ENCODE results near the gene SLC9A3. TPM values are rescaled to one million over a fixed set of nuclear protein-coding genes. Genes with fewer than 3 reads are reported as not detected.
"Not testable (repeated sequence)": the region's sequence is repeated elsewhere in the genome, so short reads cannot be mapped to it uniquely, and the experiment has no call there.

SLC9A3 gene
- polyA plus RNA-seq, 1 of the 3 experiments (the other 2 are of a cell fraction), result 1.9 TPM

DNA sequence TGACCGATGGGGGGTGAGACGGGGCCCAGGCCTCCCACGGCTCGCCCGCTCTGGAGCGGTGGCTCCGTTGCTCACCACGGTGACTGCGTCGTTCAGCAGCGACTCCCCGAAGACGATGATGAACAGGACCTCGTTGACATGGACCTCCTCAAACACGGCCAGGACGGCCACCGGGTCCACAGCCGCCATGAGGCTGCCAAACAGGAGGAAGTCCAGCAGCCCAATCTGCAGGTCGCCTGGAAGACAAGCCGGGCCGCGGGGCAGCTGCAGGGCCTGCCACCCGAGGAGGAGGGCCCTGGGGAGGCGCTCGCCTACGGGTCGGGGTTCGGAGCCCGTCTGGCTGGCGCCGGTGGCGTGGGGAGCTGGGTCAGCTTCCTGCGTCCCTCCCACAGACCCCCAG is 36.0 kb downstream of the SLC9A3 start:
- Histone ChIP-seq H3K9ac (no peak overlapping the region), H3K36me3 (replicated peaks in 1 of 2; ENCODE audit: control insufficient read depth in 1 of 2, insufficient read depth in 2 of 2, low read length in 1 of 2) (no peaks in the 10 kb centered on the region), H4K20me1 (ENCODE audit: insufficient read depth) (no peaks in the 10 kb centered on the region), H3K79me2 (ENCODE audit: insufficient read depth) (no peaks in the 10 kb centered on the region), H3K9me2 (no peaks in the 10 kb centered on the region), H3F3A (replicated peaks; ENCODE audit: insufficient read depth) (no peaks in the 10 kb centered on the region), H3K4me3 (ENCODE audit: low read depth in 2 of 2, low read length in 1 of 2) (no peak overlapping the region), H3K27me3 (ENCODE audit: insufficient read depth) (peaks cover 7% of the 10 kb centered on the region; the same call in 1 of the 2 replicates), H3K4me2 (no peak overlapping the region), H3K4me1 (ENCODE audit: control insufficient read depth in 1 of 2, insufficient read depth in 2 of 2, low read depth in 1 of 2, low read length in 1 of 2) (no peaks in the 10 kb centered on the region), H3K27ac (ENCODE audit: low read depth in 2 of 2, low read length in 1 of 2) (no peak overlapping the region), H3K9me3 (no peaks in the 10 kb centered on the region), H2AFZ (ENCODE audit: low read depth) (no peak overlapping the region)
- no peak for DNase-seq
- CTCF ChIA-PET, result no interaction called here
- POLR2A ChIA-PET, result no interaction called here
- TF ChIP-seq FOXJ3 (CRISPR knock-in tag; IDR thresholded peaks at IDR 0.05) (no peak), RCOR1 (IDR thresholded peaks at IDR 0.05; ENCODE audit: low read length) (no peak), SIN3A (IDR thresholded peaks at IDR 0.05; ENCODE audit: borderline replicate concordance, low read depth, low read length) (no peak), ELF1 (IDR thresholded peaks at IDR 0.05) (no peak), SMC3 (IDR thresholded peaks at IDR 0.05; ENCODE audit: low read depth, low read length) (no peak)
- TF ChIP-seq, protein P1, sequence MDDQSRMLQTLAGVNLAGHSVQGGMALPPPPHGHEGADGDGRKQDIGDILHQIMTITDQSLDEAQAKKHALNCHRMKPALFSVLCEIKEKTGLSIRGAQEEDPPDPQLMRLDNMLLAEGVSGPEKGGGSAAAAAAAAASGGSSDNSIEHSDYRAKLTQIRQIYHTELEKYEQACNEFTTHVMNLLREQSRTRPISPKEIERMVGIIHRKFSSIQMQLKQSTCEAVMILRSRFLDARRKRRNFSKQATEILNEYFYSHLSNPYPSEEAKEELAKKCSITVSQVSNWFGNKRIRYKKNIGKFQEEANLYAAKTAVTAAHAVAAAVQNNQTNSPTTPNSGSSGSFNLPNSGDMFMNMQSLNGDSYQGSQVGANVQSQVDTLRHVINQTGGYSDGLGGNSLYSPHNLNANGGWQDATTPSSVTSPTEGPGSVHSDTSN (IDR thresholded peaks at IDR 0.05), result no peak
- 70% methylated on average over 2 of the region's 33 CpGs for WGBS (ENCODE audit: low lambda C conversion rate)

DNA sequence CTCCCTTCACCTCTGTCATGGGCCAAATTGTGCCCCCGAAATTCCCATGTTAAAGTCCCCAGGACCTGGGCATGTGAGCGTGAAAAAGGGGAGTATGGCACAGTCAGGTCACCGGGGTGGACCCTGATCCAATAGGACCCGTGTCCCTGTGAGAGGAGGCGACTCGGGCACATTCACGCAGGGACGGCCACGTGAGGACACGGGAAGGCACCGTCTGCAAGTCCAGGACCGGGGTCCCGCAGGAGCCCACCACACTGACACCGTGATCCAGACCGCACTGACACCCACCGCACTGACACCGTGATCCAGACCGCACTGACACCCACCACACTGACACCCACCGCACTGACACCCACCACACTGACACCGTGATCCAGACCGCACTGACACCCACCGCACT is 37.7 kb downstream of the SLC9A3 start:
- H3K9me2 ChIP-seq; H2AFZ ChIP-seq (ENCODE audit: low read depth); H3K36me3 ChIP-seq (replicated peaks in 1 of 2; ENCODE audit: control insufficient read depth in 1 of 2, insufficient read depth in 2 of 2, low read length in 1 of 2); H3K27ac ChIP-seq (ENCODE audit: low read depth in 2 of 2, low read length in 1 of 2); H4K20me1 ChIP-seq (ENCODE audit: insufficient read depth); H3K4me3 ChIP-seq (ENCODE audit: low read depth in 2 of 2, low read length in 1 of 2); H3K4me1 ChIP-seq (ENCODE audit: control insufficient read depth in 1 of 2, insufficient read depth in 2 of 2, low read depth in 1 of 2, low read length in 1 of 2); H3K27me3 ChIP-seq (ENCODE audit: insufficient read depth); H3K9me3 ChIP-seq; CTCF ChIA-PET; H3F3A ChIP-seq (replicated peaks; ENCODE audit: insufficient read depth); H3K4me2 ChIP-seq; H3K9ac ChIP-seq; DNase-seq; H3K79me2 ChIP-seq (ENCODE audit: insufficient read depth); POLR2A ChIA-PET: not testable (repeated sequence)
- WGBS (ENCODE audit: low lambda C conversion rate), result 50% methylated on average over 3 of the region's 22 CpGs

GRCh38 chr5:485946-486491 is 38.2 kb downstream of the SLC9A3 start:
- no peaks in the 10 kb centered on the region for H3K9me3 ChIP-seq
- no peak for DNase-seq
- WGBS (ENCODE audit: low lambda C conversion rate), result 55% methylated on average over 12 of the region's 23 CpGs

More at GRCh38 chr5:485946-486491, 38.2 kb downstream of the SLC9A3 start:
- POLR2A ChIA-PET, result no interaction called here
- Histone ChIP-seq H2AFZ (ENCODE audit: low read depth) (no peak overlapping the region), H3F3A (replicated peaks; ENCODE audit: insufficient read depth) (no peaks in the 10 kb centered on the region), H3K4me1 (ENCODE audit: control insufficient read depth in 1 of 2, insufficient read depth in 2 of 2, low read depth in 1 of 2, low read length in 1 of 2) (no peaks in the 10 kb centered on the region), H3K27ac (ENCODE audit: low read depth in 2 of 2, low read length in 1 of 2) (no peak overlapping the region), H3K4me3 (ENCODE audit: low read depth in 2 of 2, low read length in 1 of 2) (no peak overlapping the region), H3K27me3 (ENCODE audit: insufficient read depth) (no peaks in the 10 kb centered on the region; the same call in 1 of the 2 replicates), H3K36me3 (replicated peaks in 1 of 2; ENCODE audit: control insufficient read depth in 1 of 2, insufficient read depth in 2 of 2, low read length in 1 of 2) (no peaks in the 10 kb centered on the region), H3K9me2 (no peaks in the 10 kb centered on the region), H3K79me2 (ENCODE audit: insufficient read depth) (no peaks in the 10 kb centered on the region), H4K20me1 (ENCODE audit: insufficient read depth) (no peaks in the 10 kb centered on the region), H3K4me2 (no peak overlapping the region), H3K9ac (no peak overlapping the region)
- CTCF ChIA-PET, result no interaction called here
- TF ChIP-seq SMC3 (IDR thresholded peaks at IDR 0.05; ENCODE audit: low read depth, low read length), result no peak
